T follicular helper cell (primary cell): ENCODE results near the gene ATXN7L1.

Source experiments
- DNase-seq: peaks from one replicate; pipeline ENCODE4 v3.0.0-alpha.2; 2020; ENCODE audit warnings: low read depth

ATXN7L1 gene

GRCh38 chr7:105644937-105645336, 231.5 kb downstream of the ATXN7L1 start:
- DNase-seq = no peak

- no peak for DNase-seq
These were observed 232.5 kb downstream of the ATXN7L1 start for GRCh38 chr7:105643851-105644250.

- DNase-seq = no peak
These were observed 233.0 kb downstream of the ATXN7L1 start for GRCh38 chr7:105643384-105643783.

DNA sequence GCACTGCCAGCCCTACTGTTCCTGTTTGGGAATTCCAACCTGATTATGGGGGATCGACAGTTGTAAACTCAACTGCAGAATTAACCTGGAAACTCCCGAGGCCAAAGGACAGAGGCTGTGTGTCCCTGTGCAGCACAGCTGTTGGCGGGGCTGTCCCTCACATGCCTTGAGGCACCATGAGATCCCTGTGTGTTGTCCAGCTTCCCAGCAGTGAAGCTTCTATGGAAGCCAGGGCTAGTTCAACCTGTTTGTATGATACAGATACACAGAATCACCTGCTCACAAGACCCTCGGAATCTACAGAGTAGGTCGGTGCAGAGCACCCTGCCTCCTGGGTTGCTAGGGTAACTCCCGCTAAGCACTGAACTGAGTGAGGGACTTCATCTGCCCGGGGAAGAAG, 234.1 kb downstream of the ATXN7L1 start:
- DNase-seq = no peak

GRCh38 chr7:105640956-105641810, 235.2 kb downstream of the ATXN7L1 start:
- DNase-seq = no peak

GRCh38 chr7:105639667-105640493, 236.5 kb downstream of the ATXN7L1 start:
- DNase-seq = no peak

- DNase-seq = no peak
These were observed 237.4 kb downstream of the ATXN7L1 start for GRCh38 chr7:105638902-105639495.

GRCh38 chr7:105638334-105638733, 238.1 kb downstream of the ATXN7L1 start:
- DNase-seq = no peak

DNA sequence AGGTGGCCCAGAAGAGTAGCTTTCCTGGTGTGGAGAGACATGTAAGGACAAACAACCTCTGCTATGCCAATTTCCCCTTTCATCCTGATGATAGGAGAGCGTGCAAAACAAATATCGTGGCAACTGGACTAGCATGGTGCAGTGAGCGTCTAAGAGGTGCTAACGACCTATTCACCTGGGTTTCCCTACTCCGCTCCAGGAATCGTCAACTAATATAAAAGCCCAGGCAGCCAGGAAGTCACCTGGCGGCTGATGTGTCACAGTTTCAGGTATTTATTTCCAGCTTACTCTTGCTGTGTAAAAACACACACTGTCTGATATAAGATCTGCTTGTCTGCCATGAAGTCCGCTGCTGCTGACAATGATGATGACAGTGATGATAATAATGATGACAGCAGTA, 238.6 kb downstream of the ATXN7L1 start:
- no peak for DNase-seq

GRCh38 chr7:105636982-105637381, 239.4 kb downstream of the ATXN7L1 start:
- DNase-seq = no peak

GRCh38 chr7:105635197-105635596, 241.2 kb downstream of the ATXN7L1 start:
- DNase-seq = no peak

DNA sequence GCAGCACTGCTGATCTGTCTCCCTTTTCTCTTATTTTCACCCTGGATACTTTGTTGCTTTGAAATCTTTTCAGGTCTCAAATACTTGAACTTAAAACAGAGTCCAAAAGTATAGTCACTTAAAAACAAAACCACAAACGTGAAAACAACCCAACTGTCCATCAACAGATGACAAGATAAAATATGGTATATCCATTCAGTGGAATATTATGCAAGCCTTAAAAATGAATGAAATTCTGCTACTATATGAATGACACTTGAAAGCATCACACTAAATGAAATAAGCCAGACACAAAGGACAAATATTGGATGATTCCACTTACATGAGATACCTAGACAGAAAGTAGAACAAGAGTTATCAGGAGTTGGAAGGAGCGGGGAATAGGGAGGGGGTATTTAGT, 250.4 kb downstream of the ATXN7L1 start:
- DNase-seq = no peak

DNA sequence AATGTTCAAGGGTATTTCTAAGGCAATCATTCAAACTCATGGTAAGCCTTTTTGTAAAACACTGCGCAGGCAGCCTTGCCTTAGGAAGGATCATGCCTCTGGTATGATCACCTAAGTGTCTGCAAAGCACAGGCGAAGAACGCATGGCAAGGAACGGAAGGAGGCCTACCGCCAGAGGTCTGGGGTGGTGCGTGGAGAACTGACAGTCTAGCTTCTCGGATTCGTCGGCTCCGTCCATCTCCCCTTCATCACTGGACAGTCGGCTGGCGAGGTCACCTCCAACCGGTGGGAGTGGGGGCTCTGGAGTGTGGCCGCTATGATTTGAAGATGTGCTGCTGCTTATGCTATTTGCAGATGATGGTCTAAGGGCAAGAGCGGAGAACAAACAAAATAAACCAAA, 252.5 kb downstream of the ATXN7L1 start:
- DNase-seq = no peak

GRCh38 chr7:105623378-105623777, 253.0 kb downstream of the ATXN7L1 start:
- DNase-seq = no peak

DNA sequence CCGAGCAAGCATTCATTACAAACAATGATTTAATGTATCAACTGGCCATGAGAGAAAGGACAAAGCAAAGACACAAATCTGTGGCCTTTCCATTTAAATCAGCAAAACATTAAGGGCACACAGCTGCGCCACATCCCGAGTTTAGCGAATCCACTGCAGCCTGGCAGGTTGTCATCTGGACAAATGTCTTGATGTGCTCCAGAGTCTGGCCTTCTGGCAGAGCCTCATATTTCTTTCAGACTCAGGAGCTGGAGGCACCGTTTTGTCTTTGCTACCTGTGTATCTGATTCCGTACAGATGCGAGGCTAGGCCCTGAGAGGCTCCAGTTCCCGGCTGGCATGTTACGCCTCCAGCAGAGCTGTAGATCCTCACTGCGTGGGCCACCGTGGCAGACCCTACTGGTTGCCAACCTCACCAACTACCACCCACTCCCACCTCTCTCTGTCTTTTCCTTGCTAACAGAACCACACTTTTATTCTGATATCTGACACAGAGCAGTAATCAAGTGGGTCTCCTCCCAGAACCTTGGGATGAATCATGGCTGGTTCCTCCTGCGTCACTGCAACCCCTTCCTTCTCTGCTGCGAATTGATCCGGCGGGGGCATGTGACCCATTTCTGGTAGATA, 254.2 kb downstream of the ATXN7L1 start:
- DNase-seq = no peak

DNA sequence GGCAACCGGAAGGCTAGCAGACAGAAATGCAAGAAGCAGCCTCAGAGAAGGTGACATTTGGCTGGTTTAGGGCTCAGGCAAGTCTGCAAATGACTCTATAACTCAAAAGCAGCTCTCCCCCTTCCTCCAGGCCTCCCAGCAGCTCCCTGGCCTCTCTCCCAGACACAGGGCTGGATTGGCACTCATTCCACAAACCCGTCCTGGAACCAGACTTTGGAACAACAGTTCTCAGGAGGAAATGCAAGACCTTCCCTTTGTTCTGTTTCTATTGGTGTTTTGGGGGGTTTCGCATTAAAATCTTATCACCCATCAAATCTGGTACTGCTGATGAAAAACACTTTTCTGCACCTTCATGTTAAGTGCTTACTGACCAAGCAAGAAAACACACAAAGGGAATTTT, 254.8 kb downstream of the ATXN7L1 start:
- no peak for DNase-seq

- DNase-seq = no peak
These were observed 255.2 kb downstream of the ATXN7L1 start for GRCh38 chr7:105621176-105621575.

GRCh38 chr7:105619590-105619989, 256.8 kb downstream of the ATXN7L1 start:
- DNase-seq = no peak

DNA sequence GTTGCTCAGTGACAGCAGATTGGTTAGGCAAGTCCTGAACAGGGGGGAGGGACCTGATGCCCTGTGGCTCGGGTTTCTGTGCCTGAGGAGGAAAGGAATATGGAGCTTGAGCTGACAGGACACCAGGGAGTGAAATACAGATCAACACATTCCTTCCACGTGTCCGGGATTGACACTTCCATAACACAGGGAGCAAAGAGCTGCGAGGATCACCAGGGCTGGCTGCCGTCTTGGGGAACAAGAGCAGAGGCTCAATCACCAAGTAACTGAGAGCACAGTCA, 258.4 kb downstream of the ATXN7L1 start:
- no peak for DNase-seq

DNA sequence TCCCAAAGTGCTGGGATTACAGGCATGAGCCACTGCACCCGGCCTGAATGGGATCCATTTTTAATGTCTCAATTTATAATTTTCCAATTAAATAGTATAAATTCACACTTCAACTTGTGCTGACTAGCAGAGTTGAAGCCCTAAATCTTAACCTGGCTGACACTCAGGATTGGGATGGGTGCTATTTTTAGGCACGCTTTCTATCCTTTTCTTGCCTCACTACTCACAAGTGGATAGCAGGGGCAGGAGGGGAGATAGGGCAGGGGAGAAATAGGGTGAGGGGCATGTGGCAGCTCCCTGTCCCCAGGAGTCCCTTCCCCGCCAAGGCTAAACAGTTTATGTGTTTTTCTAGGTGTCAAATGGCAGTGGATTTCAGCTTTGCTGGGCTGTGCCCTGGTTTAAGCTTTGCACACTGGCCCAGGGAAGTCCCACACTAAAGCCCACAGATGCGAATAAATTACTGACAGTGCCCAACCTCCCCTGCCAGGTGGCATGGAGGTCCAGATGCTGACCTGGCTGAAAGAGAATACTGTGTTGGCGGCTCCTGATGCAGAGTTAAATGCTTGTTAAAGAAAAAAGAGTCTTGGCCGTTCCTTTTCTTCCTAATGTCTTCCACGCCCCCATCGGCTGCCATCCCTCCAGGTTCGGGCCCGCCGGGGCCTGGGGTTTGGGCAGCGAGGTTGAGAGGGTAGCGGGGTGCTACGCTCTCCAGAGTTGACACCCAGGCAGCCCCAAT, 259.0 kb downstream of the ATXN7L1 start:
- DNase-seq = no peak

GRCh38 chr7:105614341-105614840, 262.0 kb downstream of the ATXN7L1 start:
- no peak for DNase-seq
